DOHH2 (cell line): ENCODE measurements around the gene PDK1.

Experiments
- H3F3A ChIP-seq: fragments of 200-600 bp; sonication (generic), shearing (Covaris generic); 2 replicates; pipeline ENCODE4 v1.6.0; 2016; ENCODE audit warnings: antibody characterized with exemption, mild to moderate bottlenecking; ENCODE audit not compliant: control insufficient read depth, insufficient read depth
- H3K27ac ChIP-seq: fragments of 200-600 bp; sonication (generic); 2 replicates; pipeline ENCODE4 v1.5.1; 2014; ENCODE audit warnings: low read depth, mild to moderate bottlenecking, low read length, moderate library complexity
- H3K27me3 ChIP-seq: fragments of 200-600 bp; sonication (generic); 2 replicates; pipeline ENCODE4 v1.6.1; 2014; ENCODE audit warnings: mild to moderate bottlenecking, low read length, mixed read lengths; ENCODE audit not compliant: control insufficient read depth
- H3K36me3 ChIP-seq: fragments of 200-600 bp; sonication (generic); 2 replicates; pipeline ENCODE4 v1.6.1; 2014; ENCODE audit warnings: mild to moderate bottlenecking, low read length, moderate library complexity, mixed read lengths; ENCODE audit not compliant: control insufficient read depth
- H3K4me1 ChIP-seq: fragments of 200-600 bp; sonication (generic); 2 replicates; pipeline ENCODE4 v1.6.1; 2014; ENCODE audit warnings: mild to moderate bottlenecking, low read length, mixed read lengths; ENCODE audit not compliant: control insufficient read depth
- H3K4me2 ChIP-seq: fragments of 200-600 bp; sonication (generic); 2 replicates; pipeline ENCODE4 v1.6.0; 2014; ENCODE audit warnings: mild to moderate bottlenecking, low read length, moderate library complexity
- H3K4me3 ChIP-seq: fragments of 200-600 bp; sonication (generic); 2 replicates; pipeline ENCODE4 v1.5.1; 2014; ENCODE audit warnings: mild to moderate bottlenecking, low read length, mixed read lengths
- H3K79me2 ChIP-seq: fragments of 200-600 bp; sonication (generic); 2 replicates; pipeline ENCODE4 v1.6.1; 2014; ENCODE audit warnings: mild to moderate bottlenecking, low read length, mixed read lengths; ENCODE audit not compliant: control insufficient read depth
- H3K9me2 ChIP-seq: fragments of 200-600 bp; sonication (generic); replicated peaks from 2 replicates; pipeline ENCODE4 v1.6.1; 2014; ENCODE audit warnings: mild to moderate bottlenecking, low read length, mixed read lengths; ENCODE audit not compliant: control insufficient read depth
- H3K9me3 ChIP-seq: fragments of 200-600 bp; sonication (generic); 2 replicates; pipeline ENCODE4 v1.6.1; 2014; ENCODE audit warnings: antibody characterized with exemption, low read length, mixed read lengths; ENCODE audit not compliant: control insufficient read depth, insufficient read depth
- H4K20me1 ChIP-seq: fragments of 200-600 bp; sonication (generic); 2 replicates; pipeline ENCODE4 v1.6.0; 2014; ENCODE audit warnings: low read depth, mild to moderate bottlenecking, antibody characterized with exemption, low read length, moderate library complexity; ENCODE audit not compliant: control insufficient read depth, insufficient read depth
- CTCF ChIP-seq: fragments of 200-600 bp; sonication (generic); IDR thresholded peaks from one replicate; pipeline ENCODE4 v1.5.1; 2014; ENCODE audit warnings: antibody characterized with exemption, mild to moderate bottlenecking, low read depth, low read length; ENCODE audit not compliant: poor library complexity, severe bottlenecking
- EZH2phosphoT487 ChIP-seq: fragments of 200-600 bp; sonication (generic); IDR thresholded peaks from 2 replicates; pipeline ENCODE4 v1.6.1; 2017; ENCODE audit warnings: borderline replicate concordance, mild to moderate bottlenecking, antibody characterized with exemption, low read length, moderate library complexity, mixed read lengths

PDK1 gene

GRCh38 chr2:172555522-172556283, at the start of gene PDK1:
Gene PDK1 (plus strand): TSS chr2:172556090. CDS start chr2:172556151, 61 bp downstream.
- Histone ChIP-seq H4K20me1 (no peaks in the 10 kb centered on the region), H3K9me2 (no peaks in the 10 kb centered on the region), H3K27ac (peak within 1 kb of the TSS; percentile 54), H3K9me3 (no peaks in the 10 kb centered on the region), H3K4me2 (peak within 1 kb of the TSS; percentile 90), H3K4me1 (peaks cover 29% of the 10 kb centered on the region), H3F3A (no peaks in the 10 kb centered on the region), H3K4me3 (peak within 1 kb of the TSS; percentile 88), H3K36me3 (peaks cover 54% of the 10 kb centered on the region), H3K27me3 (no peaks in the 10 kb centered on the region), H3K79me2 (peaks cover 63% of the 10 kb centered on the region)
- TF ChIP-seq EZH2phosphoT487: no peak
- TF ChIP-seq CTCF: no peak

DNA sequence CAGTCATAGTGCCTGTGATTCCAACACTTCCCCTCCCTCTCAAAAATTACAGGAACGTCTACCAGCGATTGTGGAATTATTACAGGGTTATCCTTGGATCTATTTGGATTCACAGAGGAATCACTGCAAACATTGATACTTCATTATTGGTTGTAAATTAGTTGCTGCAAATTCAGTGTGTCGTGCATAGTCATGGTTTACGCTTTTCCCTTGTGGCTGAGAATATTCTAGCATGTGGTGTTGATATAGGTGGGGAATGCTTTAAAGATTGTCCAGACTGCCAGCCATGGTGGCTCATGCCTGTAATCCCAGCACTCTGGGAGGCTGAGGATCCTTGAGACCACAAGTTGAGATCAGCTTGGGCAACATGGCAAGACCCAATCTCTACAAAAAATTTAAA, 48.7 kb upstream of the PDK1 start:
- H3K4me3 ChIP-seq: no peak overlapping the region
- H3K9me2 ChIP-seq: no peaks in the 10 kb centered on the region
- H3K9me3 ChIP-seq: peaks cover 2% of the 10 kb centered on the region; the same call in 1 of the 2 replicates
- no peaks in the 10 kb centered on the region; the same call in 1 of the 2 replicates for H3K36me3 ChIP-seq
- H3K79me2 ChIP-seq: no peaks in the 10 kb centered on the region
- no peaks in the 10 kb centered on the region for H3K27me3 ChIP-seq
- TF ChIP-seq CTCF (no peak), EZH2phosphoT487 (no peak)
- no peaks in the 10 kb centered on the region for H3F3A ChIP-seq
- no peak overlapping the region for H3K27ac ChIP-seq
- H3K4me1 ChIP-seq: peaks cover 11% of the 10 kb centered on the region
- H4K20me1 ChIP-seq: no peaks in the 10 kb centered on the region
- H3K4me2 ChIP-seq: no peak overlapping the region

DNA sequence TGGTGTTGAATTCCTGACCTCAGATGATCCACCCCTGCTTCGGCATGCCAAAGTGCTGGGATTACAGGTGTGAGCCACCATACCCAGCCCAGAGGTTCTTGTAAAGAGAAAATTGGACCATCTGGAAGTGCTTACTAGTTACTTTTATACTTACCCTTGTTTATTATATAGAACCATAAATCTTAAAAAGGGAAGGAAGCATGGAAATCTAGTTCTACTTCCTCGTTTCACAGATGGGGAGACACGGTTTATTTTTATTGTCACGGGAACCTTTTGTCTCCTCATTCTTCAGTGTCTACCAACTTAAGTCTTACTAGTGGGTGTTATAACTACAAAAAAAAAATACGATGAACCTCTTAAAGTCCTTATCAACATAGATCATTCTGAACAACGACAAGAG, 45.8 kb upstream of the PDK1 start:
- H3K36me3 ChIP-seq: peaks cover 4% of the 10 kb centered on the region; the same call in 1 of the 2 replicates
- TF ChIP-seq EZH2phosphoT487 (no peak), CTCF (no peak)
- H3K4me2 ChIP-seq: peak overlapping the region; percentile 16; the same call in 1 of the 2 replicates
- no peaks in the 10 kb centered on the region for H3K79me2 ChIP-seq
- no peaks in the 10 kb centered on the region for H3K9me2 ChIP-seq
- no peak overlapping the region for H3K27ac ChIP-seq
- no peaks in the 10 kb centered on the region for H3K27me3 ChIP-seq
- H4K20me1 ChIP-seq: no peaks in the 10 kb centered on the region
- peaks cover 17% of the 10 kb centered on the region for H3K9me3 ChIP-seq
- H3K4me3 ChIP-seq: no peak overlapping the region
- H3F3A ChIP-seq: no peaks in the 10 kb centered on the region
- H3K4me1 ChIP-seq: peaks cover 22% of the 10 kb centered on the region
